ENCODE results near the gene CIC. TPM values are rescaled to one million over a fixed set of nuclear protein-coding genes. Genes with fewer than 3 reads are reported as not detected.
A peak's percentile ranks its signal among the peaks of the same experiment; 100 is the strongest.

Gene CIC
- total and polyA plus RNA-seq, 2 of the 13 experiments (the other 11 are each of a cell fraction or from before 2014, with no cell fraction given) = 5.9 to 8.0 TPM

GRCh38 chr19:42246922-42247639 lies 22.0 kb upstream of the CIC start (continued):
- TF ChIP-seq PRDM15 (CRISPR knock-in tag; IDR thresholded peaks at IDR 0.05) (no peak), ZIK1 (CRISPR knock-in tag; IDR thresholded peaks at IDR 0.05; ENCODE audit: borderline replicate concordance, low read depth) (no peak), ATAD3A (CRISPR knock-in tag; IDR thresholded peaks at IDR 0.05) (no peak), DNMT1 (CRISPR knock-in tag; IDR thresholded peaks at IDR 0.05) (no peak), ZKSCAN8 (CRISPR knock-in tag; IDR thresholded peaks at IDR 0.05; ENCODE audit: borderline replicate concordance) (no peak), SOX13 (IDR thresholded peaks at IDR 0.05) (no peak), SOX13 (CRISPR knock-in tag; conservative IDR thresholded peaks at IDR 0.05 in 1 of 2, IDR thresholded peaks at IDR 0.05 in 1 of 2) (no peak), NR1H2 (CRISPR knock-in tag; IDR thresholded peaks at IDR 0.05; ENCODE audit: borderline replicate concordance, low read depth) (no peak), RFX3 (CRISPR knock-in tag; IDR thresholded peaks at IDR 0.05) (no peak), ZNF629 (CRISPR knock-in tag; conservative IDR thresholded peaks at IDR 0.05) (no peak), GMEB1 (CRISPR knock-in tag; IDR thresholded peaks at IDR 0.05; ENCODE audit: borderline replicate concordance) (no peak), ZNF614 (CRISPR knock-in tag; IDR thresholded peaks at IDR 0.05; ENCODE audit: borderline replicate concordance) (no peak), ZNF761 (CRISPR knock-in tag; conservative IDR thresholded peaks at IDR 0.05) (no peak), ZBTB34 (CRISPR knock-in tag; IDR thresholded peaks at IDR 0.05) (no peak), TERF1 (CRISPR knock-in tag; IDR thresholded peaks at IDR 0.05) (no peak), ZC3H4 (CRISPR knock-in tag; IDR thresholded peaks at IDR 0.05; ENCODE audit: borderline replicate concordance) (0 out of 2 replicates have a peak, but pooled peaks have one; percentile 26)
- TF ChIP-seq, protein P1, sequence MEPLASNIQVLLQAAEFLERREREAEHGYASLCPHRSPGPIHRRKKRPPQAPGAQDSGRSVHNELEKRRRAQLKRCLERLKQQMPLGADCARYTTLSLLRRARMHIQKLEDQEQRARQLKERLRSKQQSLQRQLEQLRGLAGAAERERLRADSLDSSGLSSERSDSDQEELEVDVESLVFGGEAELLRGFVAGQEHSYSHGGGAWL (CRISPR knock-in tag; IDR thresholded peaks at IDR 0.05) = no peak
- TF ChIP-seq, protein P2, sequence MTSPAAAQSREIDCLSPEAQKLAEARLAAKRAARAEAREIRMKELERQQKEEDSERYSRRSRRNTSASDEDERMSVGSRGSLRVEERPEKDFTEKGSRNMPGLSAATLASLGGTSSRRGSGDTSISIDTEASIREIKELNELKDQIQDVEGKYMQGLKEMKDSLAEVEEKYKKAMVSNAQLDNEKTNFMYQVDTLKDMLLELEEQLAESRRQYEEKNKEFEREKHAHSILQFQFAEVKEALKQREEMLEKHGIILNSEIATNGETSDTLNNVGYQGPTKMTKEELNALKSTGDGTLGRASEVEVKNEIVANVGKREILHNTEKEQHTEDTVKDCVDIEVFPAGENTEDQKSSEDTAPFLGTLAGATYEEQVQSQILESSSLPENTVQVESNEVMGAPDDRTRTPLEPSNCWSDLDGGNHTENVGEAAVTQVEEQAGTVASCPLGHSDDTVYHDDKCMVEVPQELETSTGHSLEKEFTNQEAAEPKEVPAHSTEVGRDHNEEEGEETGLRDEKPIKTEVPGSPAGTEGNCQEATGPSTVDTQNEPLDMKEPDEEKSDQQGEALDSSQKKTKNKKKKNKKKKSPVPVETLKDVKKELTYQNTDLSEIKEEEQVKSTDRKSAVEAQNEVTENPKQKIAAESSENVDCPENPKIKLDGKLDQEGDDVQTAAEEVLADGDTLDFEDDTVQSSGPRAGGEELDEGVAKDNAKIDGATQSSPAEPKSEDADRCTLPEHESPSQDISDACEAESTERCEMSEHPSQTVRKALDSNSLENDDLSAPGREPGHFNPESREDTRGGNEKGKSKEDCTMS (CRISPR knock-in tag; conservative IDR thresholded peaks at IDR 0.05) = no peak
